OCI-LY1 (cell line): ENCODE measurements around the gene RGS9.
"Not testable (repeated sequence)": the region's sequence is repeated elsewhere in the genome, so short reads cannot be mapped to it uniquely, and the experiment has no call there.

ENCODE experiments used
- H2AFZ ChIP-seq: fragments of 200-600 bp; sonication (generic), shearing (Covaris generic); 2 replicates; pipeline ENCODE4 v1.6.0; 2014; ENCODE audit warnings: antibody characterized with exemption, mild to moderate bottlenecking, low read length
- H3F3A ChIP-seq: fragments of 200-600 bp; sonication (generic), shearing (Covaris generic); 2 replicates; pipeline ENCODE4 v1.6.0; 2014; ENCODE audit warnings: mild to moderate bottlenecking, antibody characterized with exemption, low read length, moderate library complexity; ENCODE audit not compliant: insufficient read depth
- H3K27ac ChIP-seq: fragments of 200-600 bp; sonication (generic); 2 replicates; pipeline ENCODE4 v1.5.1; 2014; ENCODE audit warnings: low read length, mixed run types, mild to moderate bottlenecking, low read depth; ENCODE audit not compliant: poor library complexity, severe bottlenecking
- H3K27me3 ChIP-seq: fragments of 200-600 bp; sonication (generic); 2 replicates; pipeline ENCODE4 v1.6.0; 2014; ENCODE audit warnings: antibody characterized with exemption, mild to moderate bottlenecking, low read length, moderate library complexity; ENCODE audit not compliant: insufficient read depth
- H3K36me3 ChIP-seq: fragments of 200-600 bp; sonication (generic); 2 replicates; pipeline ENCODE4 v1.6.1; 2014; ENCODE audit warnings: mild to moderate bottlenecking, antibody characterized with exemption, low read length, moderate library complexity, mixed read lengths; ENCODE audit not compliant: insufficient read depth
- H3K4me1 ChIP-seq: fragments of 200-600 bp; sonication (generic); 2 replicates; pipeline ENCODE4 v1.5.1; 2014; ENCODE audit warnings: mild to moderate bottlenecking, low read length, moderate library complexity; ENCODE audit not compliant: insufficient read depth, severe bottlenecking
- H3K4me2 ChIP-seq: fragments of 200-600 bp; sonication (generic), shearing (Covaris generic); 2 replicates; pipeline ENCODE4 v1.6.1; 2014; ENCODE audit warnings: low read length
- H3K4me3 ChIP-seq: fragments of 200-600 bp; sonication (generic); 2 replicates; pipeline ENCODE4 v1.5.1; 2014; ENCODE audit warnings: low read length, low read depth, mild to moderate bottlenecking, mixed read lengths; ENCODE audit not compliant: poor library complexity, severe bottlenecking
- H3K79me2 ChIP-seq: fragments of 200-600 bp; shearing (Covaris generic); 2 replicates; pipeline ENCODE4 v1.6.1; 2016; ENCODE audit warnings: mixed run types, low read length, mixed read lengths; ENCODE audit not compliant: insufficient read depth
- H3K9ac ChIP-seq: fragments of 200-600 bp; sonication (generic), shearing (Covaris generic); 2 replicates; pipeline ENCODE4 v1.6.1; 2014; ENCODE audit warnings: mild to moderate bottlenecking, low read length, mixed read lengths
- H3K9me2 ChIP-seq: fragments of 200-600 bp; sonication (generic), shearing (Covaris generic); 2 replicates; pipeline ENCODE4 v1.6.1; 2014; ENCODE audit warnings: low read depth, mild to moderate bottlenecking, low read length, mixed read lengths
- H3K9me3 ChIP-seq: fragments of 200-600 bp; shearing (Covaris generic); 2 replicates; pipeline ENCODE4 v1.6.1; 2014; ENCODE audit warnings: low read length, mixed read lengths
- H4K20me1 ChIP-seq: fragments of 200-600 bp; sonication (generic), shearing (Covaris generic); 2 replicates; pipeline ENCODE4 v1.6.0; 2016; ENCODE audit warnings: mild to moderate bottlenecking, low read length; ENCODE audit not compliant: insufficient read depth
- EZH2 ChIP-seq: fragments of 200-600 bp; sonication (generic), shearing (Covaris generic); IDR thresholded peaks from 2 replicates; pipeline ENCODE4 v1.8.0; 2017; ENCODE audit warnings: borderline replicate concordance, mixed run types, mild to moderate bottlenecking, antibody characterized with exemption, low read length, moderate library complexity, mixed read lengths
- TF ChIP-seq, protein P1 (sequence below): fragments of 200-600 bp; sonication (generic), shearing (Covaris generic); IDR thresholded peaks from 2 replicates; pipeline ENCODE4 v1.5.1; 2017; ENCODE audit warnings: mild to moderate bottlenecking, antibody characterized with exemption, low read length, moderate library complexity, mixed read lengths

The RGS9 gene

GRCh38 chr17:65093930-65094329, 43.2 kb upstream of the RGS9 start:
- Histone ChIP-seq H3F3A (no peaks in the 10 kb centered on the region), H3K9me3 (no peaks in the 10 kb centered on the region), H3K36me3 (no peaks in the 10 kb centered on the region), H3K4me3 (no peak overlapping the region), H3K79me2 (no peaks in the 10 kb centered on the region), H3K9ac (no peak overlapping the region), H3K4me1 (no peaks in the 10 kb centered on the region), H3K4me2 (no peak overlapping the region), H2AFZ (no peak overlapping the region), H4K20me1 (no peaks in the 10 kb centered on the region), H3K9me2 (no peaks in the 10 kb centered on the region), H3K27me3 (no peaks in the 10 kb centered on the region), H3K27ac (no peak overlapping the region)
- no peak for TF ChIP-seq EZH2
- TF ChIP-seq, protein P1, sequence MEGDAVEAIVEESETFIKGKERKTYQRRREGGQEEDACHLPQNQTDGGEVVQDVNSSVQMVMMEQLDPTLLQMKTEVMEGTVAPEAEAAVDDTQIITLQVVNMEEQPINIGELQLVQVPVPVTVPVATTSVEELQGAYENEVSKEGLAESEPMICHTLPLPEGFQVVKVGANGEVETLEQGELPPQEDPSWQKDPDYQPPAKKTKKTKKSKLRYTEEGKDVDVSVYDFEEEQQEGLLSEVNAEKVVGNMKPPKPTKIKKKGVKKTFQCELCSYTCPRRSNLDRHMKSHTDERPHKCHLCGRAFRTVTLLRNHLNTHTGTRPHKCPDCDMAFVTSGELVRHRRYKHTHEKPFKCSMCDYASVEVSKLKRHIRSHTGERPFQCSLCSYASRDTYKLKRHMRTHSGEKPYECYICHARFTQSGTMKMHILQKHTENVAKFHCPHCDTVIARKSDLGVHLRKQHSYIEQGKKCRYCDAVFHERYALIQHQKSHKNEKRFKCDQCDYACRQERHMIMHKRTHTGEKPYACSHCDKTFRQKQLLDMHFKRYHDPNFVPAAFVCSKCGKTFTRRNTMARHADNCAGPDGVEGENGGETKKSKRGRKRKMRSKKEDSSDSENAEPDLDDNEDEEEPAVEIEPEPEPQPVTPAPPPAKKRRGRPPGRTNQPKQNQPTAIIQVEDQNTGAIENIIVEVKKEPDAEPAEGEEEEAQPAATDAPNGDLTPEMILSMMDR = peak; percentile 30; the same call in 1 of the 2 replicates

DNA sequence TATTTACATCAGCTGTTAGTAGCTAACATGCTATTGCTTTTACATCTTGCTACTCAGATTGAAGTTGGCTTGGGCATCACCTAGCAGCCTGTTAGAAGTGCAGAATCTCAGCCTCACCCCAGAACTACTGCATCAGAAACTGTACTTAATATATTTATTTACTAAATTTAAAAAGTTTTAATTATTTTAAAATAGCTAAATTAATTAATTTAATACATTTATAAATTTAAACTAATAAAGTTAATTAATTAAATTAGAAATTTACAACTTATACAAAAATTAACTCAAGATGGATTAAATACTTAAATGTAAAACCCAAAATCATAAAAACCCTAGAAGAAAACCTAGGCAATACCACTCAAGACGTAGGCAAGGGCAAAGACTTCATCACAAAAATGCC, 41.7 kb upstream of the RGS9 start:
- Histone ChIP-seq H3K4me3 (no peak overlapping the region), H3F3A (no peaks in the 10 kb centered on the region), H3K4me2 (no peak overlapping the region), H4K20me1 (no peaks in the 10 kb centered on the region), H3K27me3 (no peaks in the 10 kb centered on the region), H2AFZ (no peak overlapping the region), H3K27ac (no peak overlapping the region), H3K4me1 (peaks cover 7% of the 10 kb centered on the region), H3K9me3 (no peaks in the 10 kb centered on the region), H3K79me2 (no peaks in the 10 kb centered on the region), H3K36me3 (no peaks in the 10 kb centered on the region), H3K9ac (no peak overlapping the region), H3K9me2 (no peaks in the 10 kb centered on the region)
- no peak for TF ChIP-seq EZH2
- TF ChIP-seq, protein P1 = no peak

- peaks cover 14% of the 10 kb centered on the region for H3K4me1 ChIP-seq
- H3K36me3 ChIP-seq, H4K20me1 ChIP-seq, H3K79me2 ChIP-seq, H2AFZ ChIP-seq, H3K4me2 ChIP-seq, H3K4me3 ChIP-seq, H3K9ac ChIP-seq, H3K27ac ChIP-seq, H3K27me3 ChIP-seq, H3F3A ChIP-seq, H3K9me3 ChIP-seq, H3K9me2 ChIP-seq: not testable (repeated sequence)
These were observed 40.8 kb upstream of the RGS9 start for GRCh38 chr17:65096382-65096781.

- H3K4me3 ChIP-seq = no peak overlapping the region
- no peaks in the 10 kb centered on the region for H3K79me2 ChIP-seq
- peaks cover 16% of the 10 kb centered on the region for H3K4me1 ChIP-seq
- H3K4me2 ChIP-seq = no peak overlapping the region
- no peaks in the 10 kb centered on the region for H3K36me3 ChIP-seq
- TF ChIP-seq, protein P1 = no peak
- no peak for TF ChIP-seq EZH2
- H4K20me1 ChIP-seq = no peaks in the 10 kb centered on the region
- no peaks in the 10 kb centered on the region for H3K9me2 ChIP-seq
- no peaks in the 10 kb centered on the region for H3K27me3 ChIP-seq
- no peaks in the 10 kb centered on the region for H3F3A ChIP-seq
- no peak overlapping the region for H2AFZ ChIP-seq
- no peak overlapping the region for H3K27ac ChIP-seq
- H3K9me3 ChIP-seq = no peaks in the 10 kb centered on the region
- H3K9ac ChIP-seq = no peak overlapping the region
These were observed 40.1 kb upstream of the RGS9 start for GRCh38 chr17:65097110-65097509.
